HepG2 (cell line): ENCODE data around the gene ZBED3. TPM values are rescaled to one million over a fixed set of nuclear protein-coding genes. Genes with fewer than 3 reads are reported as not detected.

Experiments
- ARID4A ChIP-seq: sonication (generic); formaldehyde crosslinking; IDR thresholded peaks from 2 replicates; pipeline ENCODE4 v1.5.0; 2020; ENCODE audit warnings: mild to moderate bottlenecking, missing genetic modification reagents, borderline replicate concordance
- FIP1L1 ChIP-seq: fragments of 200-400 bp; formaldehyde crosslinking; IDR thresholded peaks from 2 replicates; pipeline ENCODE4 v1.6.1; 2018; ENCODE audit warnings: low read depth, mild to moderate bottlenecking, low read length, moderate library complexity, borderline replicate concordance; ENCODE audit not compliant: insufficient read depth
- FOXK2 ChIP-seq: fragments of 450-650 bp; IDR thresholded peaks from 2 replicates; pipeline ENCODE4 v1.6.1; 2016
- GABPA ChIP-seq, 2 experiments: IDR thresholded peaks; 2 replicates each; pipeline ENCODE4 v1.6.1; 2011 to 2016; ENCODE audit warnings: low read depth in 2 of 2, low read length in 1 of 2, missing biosample characterization in 1 of 2, missing genetic modification characterization in 1 of 2
- KMT2A ChIP-seq: sonication (generic); formaldehyde crosslinking; IDR thresholded peaks from 2 replicates; pipeline ENCODE4 v1.4.0; 2020; ENCODE audit warnings: missing genetic modification reagents
- MTA3 ChIP-seq: sonication (generic); formaldehyde crosslinking; IDR thresholded peaks from 2 replicates; pipeline ENCODE4 v1.4.0; 2020; ENCODE audit warnings: missing genetic modification reagents
- MYPOP ChIP-seq: sonication (generic); formaldehyde crosslinking; IDR thresholded peaks from 2 replicates; pipeline ENCODE4 v1.8.1; 2023; ENCODE audit warnings: mild to moderate bottlenecking, moderate library complexity, missing genetic modification reagents
- POLR2A ChIP-seq, 2 experiments: IDR thresholded peaks; 2 replicates each; pipeline ENCODE4 v1.6.1; 2011; ENCODE audit warnings: low read depth in 2 of 2, low read length in 2 of 2, mild to moderate bottlenecking in 1 of 2, moderate library complexity in 1 of 2; ENCODE audit not compliant: insufficient read depth in 1 of 2
- RXRA ChIP-seq: sonication (generic); formaldehyde crosslinking; IDR thresholded peaks from 2 replicates; pipeline ENCODE4 v1.5.1; 2020; ENCODE audit warnings: missing genetic modification reagents
- SATB2 ChIP-seq: sonication (generic); formaldehyde crosslinking; IDR thresholded peaks from 2 replicates; pipeline ENCODE4 v1.5.0; 2020; ENCODE audit warnings: missing genetic modification reagents
- SIN3B ChIP-seq: fragments of 150-350 bp; IDR thresholded peaks from 2 replicates; pipeline ENCODE4 v1.6.1; 2014; ENCODE audit warnings: low read length
- SSRP1 ChIP-seq: IDR thresholded peaks from 2 replicates; pipeline ENCODE4 v1.6.1; 2016; ENCODE audit warnings: control low read depth
- STAG1 ChIP-seq: sonication (generic); formaldehyde crosslinking; IDR thresholded peaks from 2 replicates; pipeline ENCODE4 v1.4.0; 2020; ENCODE audit warnings: missing genetic modification reagents
- YEATS2 ChIP-seq: sonication (generic); formaldehyde crosslinking; IDR thresholded peaks from 2 replicates; pipeline ENCODE4 v1.4.0; 2020; ENCODE audit warnings: missing genetic modification reagents, borderline replicate concordance
- ZEB1 ChIP-seq: IDR thresholded peaks from 2 replicates; pipeline ENCODE4 v1.6.1; 2012; ENCODE audit warnings: mild to moderate bottlenecking, low read depth, inconsistent platforms; ENCODE audit not compliant: insufficient replicate concordance
- ZFY ChIP-seq: sonication (generic); formaldehyde crosslinking; IDR thresholded peaks from 2 replicates; pipeline ENCODE4 v1.4.0; 2020; ENCODE audit warnings: missing genetic modification reagents
- ZNF501 ChIP-seq: sonication (generic); formaldehyde crosslinking; IDR thresholded peaks from 2 replicates; pipeline ENCODE4 v1.5.1; 2020; ENCODE audit warnings: mild to moderate bottlenecking, moderate library complexity, missing genetic modification reagents
- ZNF616 ChIP-seq: sonication (generic); formaldehyde crosslinking; IDR thresholded peaks from 2 replicates; pipeline ENCODE4 v1.5.0; 2020; ENCODE audit warnings: low read depth, mild to moderate bottlenecking, missing genetic modification reagents
- ZNF792 ChIP-seq: IDR thresholded peaks from 2 replicates; pipeline ENCODE4 v1.6.1; 2016
- ZSCAN5A ChIP-seq: sonication (generic); formaldehyde crosslinking; IDR thresholded peaks from 2 replicates; pipeline ENCODE4 v1.8.0; 2022; ENCODE audit warnings: mild to moderate bottlenecking, missing genetic modification reagents, borderline replicate concordance
- ZSCAN9 ChIP-seq: IDR thresholded peaks from 2 replicates; pipeline ENCODE4 v1.6.1; 2016; ENCODE audit warnings: borderline replicate concordance
- polyA plus RNA-seq, 8 experiments: library from polyadenylated mRNA; depleted of rRNA in 3 of 8; stranded (reverse) in 7 of 8; unstranded in 1 of 8; fragments of >200 nt; fragmentation: Illumina TruSeq in 4 of 8; extraction: Trizol in 4 of 8; gene quantifications; 2 replicates each; pipeline versions ENCODE4 v1.2.1 to v1.2.3, GENCODE V29; 2011 to 2016; ENCODE audit warnings: low read depth in 4 of 8, missing spikeins in 1 of 8, mixed read lengths in 1 of 8; ENCODE audit not compliant: insufficient read depth in 1 of 8
- total RNA-seq, 5 experiments: library from RNA; depleted of rRNA; stranded (reverse); fragments of >200 nt; fragmentation: Illumina TruSeq; extraction: Trizol; gene quantifications; 2 replicates each; pipeline ENCODE4 v1.2.3, GENCODE V29; 2016; ENCODE audit warnings: low read depth in 1 of 5
- TF ChIP-seq, protein P1 (sequence below): sonication (generic); formaldehyde crosslinking; IDR thresholded peaks from 2 replicates; pipeline ENCODE4 v1.4.0; 2020; ENCODE audit warnings: mild to moderate bottlenecking, missing genetic modification reagents

ZBED3 gene
- total and polyA plus RNA-seq, 2 of the 13 experiments (the other 11 are each of a cell fraction or from before 2014, with no cell fraction given): 2.3 to 8.1 TPM

- TF ChIP-seq ARID4A (CRISPR knock-in tag) (peak; percentile 8; the same call in 1 of the 2 replicates), ZNF616 (no peak), FOXK2 (no peak), RXRA (CRISPR knock-in tag) (no peak), POLR2A (IDR thresholded peaks at IDR 0.05; ENCODE audit: insufficient read depth in 1 of 2, low read depth in 2 of 2, low read length in 2 of 2) (peak in 1 of 2 experiments; percentile 12; a peak in 1 of 4 replicates), ZNF792 (CRISPR knock-in tag) (peak; percentile 10; the same call in 1 of the 2 replicates), SATB2 (no peak), SIN3B (no peak), MYPOP (CRISPR knock-in tag) (no peak; the same call in 1 of the 2 replicates), ZSCAN9 (CRISPR knock-in tag) (no peak), ZFY (CRISPR knock-in tag) (no peak), ZEB1 (peak; percentile 26), ZNF501 (CRISPR knock-in tag) (0 out of 2 replicates have a peak, but pooled peaks have one; percentile 5), ZSCAN5A (peak; percentile 69; the same call in 1 of the 2 replicates), SSRP1 (CRISPR knock-in tag) (no peak), GABPA (IDR thresholded peaks at IDR 0.05; ENCODE audit: low read depth, low read length) (no peak), GABPA (CRISPR knock-in tag; IDR thresholded peaks at IDR 0.05; ENCODE audit: low read depth) (no peak), FIP1L1 (no peak), MTA3 (CRISPR knock-in tag) (no peak), STAG1 (no peak), KMT2A (CRISPR knock-in tag) (no peak), YEATS2 (CRISPR knock-in tag) (no peak)
- TF ChIP-seq, protein P1, sequence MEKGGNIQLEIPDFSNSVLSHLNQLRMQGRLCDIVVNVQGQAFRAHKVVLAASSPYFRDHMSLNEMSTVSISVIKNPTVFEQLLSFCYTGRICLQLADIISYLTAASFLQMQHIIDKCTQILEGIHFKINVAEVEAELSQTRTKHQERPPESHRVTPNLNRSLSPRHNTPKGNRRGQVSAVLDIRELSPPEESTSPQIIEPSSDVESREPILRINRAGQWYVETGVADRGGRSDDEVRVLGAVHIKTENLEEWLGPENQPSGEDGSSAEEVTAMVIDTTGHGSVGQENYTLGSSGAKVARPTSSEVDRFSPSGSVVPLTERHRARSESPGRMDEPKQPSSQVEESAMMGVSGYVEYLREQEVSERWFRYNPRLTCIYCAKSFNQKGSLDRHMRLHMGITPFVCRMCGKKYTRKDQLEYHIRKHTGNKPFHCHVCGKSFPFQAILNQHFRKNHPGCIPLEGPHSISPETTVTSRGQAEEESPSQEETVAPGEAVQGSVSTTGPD (CRISPR knock-in tag): peak; percentile 91
Measured at GRCh38 chr5:77087484-77088261, 588 bp upstream of the ZBED3 start (continued).
